HG03432 (cell line): ENCODE measurements around the gene VSIR.

Experiments
- ATAC-seq: cut with Tn5 transposase; IDR thresholded peaks from one replicate; pipeline ENCODE4 v1.9.1; 2021; ENCODE audit warnings: mild to moderate bottlenecking, moderate library complexity; ENCODE audit not compliant: unreplicated experiment

Gene VSIR

DNA sequence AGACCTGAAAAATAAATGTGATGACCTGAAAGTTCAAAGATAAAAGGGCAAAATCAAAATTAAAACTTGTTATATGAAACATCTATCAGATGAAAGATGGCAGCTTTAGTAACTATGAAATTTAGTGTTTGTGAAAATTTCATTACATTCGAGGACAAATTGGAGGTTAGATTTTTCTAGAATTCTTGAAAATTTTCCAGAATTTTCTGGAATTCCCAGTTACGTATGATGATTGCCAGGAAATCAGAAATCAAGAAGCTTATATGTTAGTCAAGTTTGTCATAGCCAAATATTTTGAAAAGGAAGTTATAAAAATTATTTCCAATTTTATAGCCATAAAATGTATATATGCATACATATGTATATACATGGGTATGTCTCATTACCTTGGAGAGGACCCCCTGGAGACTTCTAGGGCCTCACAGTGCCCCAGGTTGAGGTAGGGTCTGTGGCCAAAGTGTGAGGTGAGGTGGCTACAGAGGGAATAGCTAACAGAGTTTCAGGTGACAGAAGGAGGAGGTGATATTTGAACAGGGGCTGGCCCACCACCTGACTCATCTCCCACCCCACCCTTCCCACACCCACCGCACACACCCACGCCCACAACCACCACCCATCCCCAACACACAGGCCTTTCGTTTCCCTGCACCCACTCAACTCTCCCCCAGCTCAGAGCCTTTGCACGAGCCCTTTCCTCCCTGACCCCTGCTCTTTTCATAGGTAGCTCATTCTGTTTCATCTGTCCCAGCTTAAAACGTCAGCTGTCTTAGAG, 75.2 kb downstream of the VSIR start:
- no peak for ATAC-seq
